Dendritic cell treated with granulocyte-macrophage colony-stimulating factor and Interleukin-4, amounts not matched to agents 40 ng/mL and 50 ng/mL, for 4 days (primary cell): ENCODE results near the gene CDK4.
"Not testable (repeated sequence)": the region's sequence is repeated elsewhere in the genome, so short reads cannot be mapped to it uniquely, and the experiment has no call there.

Experiments used
- H3K27ac Mint-ChIP-seq: one replicate; pipeline ENCODE4 v1.8.0; 2022; ENCODE audit warnings: mild to moderate bottlenecking, mixed read lengths
- H3K27me3 Mint-ChIP-seq: one replicate; pipeline ENCODE4 v1.8.0; 2022; ENCODE audit warnings: mild to moderate bottlenecking, mixed read lengths
- H3K36me3 Mint-ChIP-seq: one replicate; pipeline ENCODE4 v1.8.0; 2022; ENCODE audit warnings: low read depth, mixed read lengths
- H3K4me1 Mint-ChIP-seq: one replicate; pipeline ENCODE4 v1.8.0; 2022; ENCODE audit warnings: low read depth, mixed read lengths
- H3K4me3 Mint-ChIP-seq: one replicate; pipeline ENCODE4 v1.8.0; 2022; ENCODE audit warnings: mild to moderate bottlenecking, moderate library complexity, mixed read lengths
- H3K9me3 Mint-ChIP-seq: one replicate; pipeline ENCODE4 v1.8.0; 2022; ENCODE audit warnings: mixed read lengths
- intact Hi-C: fragments of 100-400 bp; cut with micrococcal nuclease; formaldehyde crosslinking; loops from one replicate; pipeline ENCODE4 v1.15.0; 2022

The CDK4 gene

DNA sequence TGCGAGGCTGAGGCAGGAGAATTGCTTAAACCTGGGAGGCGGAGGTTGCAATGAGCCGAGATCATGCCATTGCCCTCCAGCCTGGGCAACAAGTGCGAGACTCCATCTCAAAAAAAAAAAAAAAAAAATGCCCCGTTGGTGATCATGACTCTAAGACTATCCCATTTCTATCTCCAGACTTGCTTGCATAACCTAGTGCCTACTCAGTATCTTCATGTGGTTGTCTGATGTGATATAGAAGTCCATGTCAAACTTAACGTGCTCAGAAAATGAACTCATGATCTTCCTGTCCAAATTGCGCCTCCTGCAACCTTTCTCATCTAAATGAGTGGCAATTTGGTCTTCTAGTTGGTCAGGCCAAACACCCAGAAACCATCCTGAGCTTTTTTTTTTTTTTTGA is 25.8 kb upstream of the CDK4 start:
- Mint-ChIP-seq H3K27ac (no peak overlapping the region), H3K36me3 (peaks cover 56% of the 10 kb centered on the region), H3K4me3 (no peak overlapping the region), H3K9me3 (no peaks in the 10 kb centered on the region), H3K27me3 (no peaks in the 10 kb centered on the region), H3K4me1 (peaks cover 84% of the 10 kb centered on the region)
- intact Hi-C loops, result no loop called here

DNA sequence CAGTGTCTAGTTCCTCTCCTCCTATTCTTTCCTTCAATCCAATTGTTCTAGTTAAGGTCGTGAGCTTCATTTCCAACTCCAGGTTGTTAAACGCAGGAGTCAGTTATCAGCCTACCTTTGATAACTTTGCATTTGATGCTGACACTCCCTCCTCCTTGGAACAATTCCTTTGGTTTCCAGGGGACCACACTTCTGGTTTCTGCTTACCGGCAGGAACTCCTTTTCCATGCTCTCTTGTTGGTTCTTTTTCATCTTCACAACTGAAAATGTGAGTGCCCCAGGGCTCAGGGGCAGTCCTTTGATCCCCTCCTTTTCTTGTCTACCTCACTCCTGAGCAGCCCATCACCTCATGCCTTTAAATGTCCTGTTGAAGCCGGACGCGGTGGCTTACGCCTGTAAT is 25.3 kb upstream of the CDK4 start:
- intact Hi-C loops, result no loop called here
- H3K27ac Mint-ChIP-seq, result no peak overlapping the region
- no peaks in the 10 kb centered on the region for H3K9me3 Mint-ChIP-seq
- no peaks in the 10 kb centered on the region for H3K27me3 Mint-ChIP-seq
- H3K4me1 Mint-ChIP-seq, result peaks cover 82% of the 10 kb centered on the region
- H3K4me3 Mint-ChIP-seq, result no peak overlapping the region
- peaks cover 57% of the 10 kb centered on the region for H3K36me3 Mint-ChIP-seq

- Mint-ChIP-seq H3K4me3 (peak overlapping the region; percentile 1), H3K27me3 (no peaks in the 10 kb centered on the region), H3K27ac (peak overlapping the region; percentile 58)
Observed at GRCh38 chr12:57776247-57776587, 24.1 kb upstream of the CDK4 start.

GRCh38 chr12:57775563-57776246 is 23.6 kb upstream of the CDK4 start:
- Mint-ChIP-seq H3K4me3 (peak overlapping the region; percentile 1), H3K27me3 (no peaks in the 10 kb centered on the region), H3K9me3 (no peaks in the 10 kb centered on the region)

More at GRCh38 chr12:57776247-57776587, 24.1 kb upstream of the CDK4 start:
- intact Hi-C loops, result no loop called here
- Mint-ChIP-seq H3K4me1 (peaks cover 79% of the 10 kb centered on the region), H3K9me3 (no peaks in the 10 kb centered on the region), H3K36me3 (peaks cover 64% of the 10 kb centered on the region)

GRCh38 chr12:57775044-57775443 is 22.9 kb upstream of the CDK4 start:
- Mint-ChIP-seq H3K4me3 (no peak overlapping the region), H3K36me3 (peaks cover 66% of the 10 kb centered on the region), H3K27me3 (no peaks in the 10 kb centered on the region), H3K27ac (peak overlapping the region; percentile 58), H3K4me1 (peaks cover 81% of the 10 kb centered on the region), H3K9me3 (no peaks in the 10 kb centered on the region)
- intact Hi-C loops, result no loop called here

More at GRCh38 chr12:57775563-57776246, 23.6 kb upstream of the CDK4 start:
- H3K4me1 Mint-ChIP-seq, result peaks cover 81% of the 10 kb centered on the region
- peaks cover 66% of the 10 kb centered on the region for H3K36me3 Mint-ChIP-seq
- H3K27ac Mint-ChIP-seq, result peak overlapping the region; percentile 58
- intact Hi-C loops, result no loop called here

GRCh38 chr12:57774634-57775033 is 22.5 kb upstream of the CDK4 start:
- H3K4me3 Mint-ChIP-seq, H3K27ac Mint-ChIP-seq, H3K9me3 Mint-ChIP-seq, H3K27me3 Mint-ChIP-seq, intact Hi-C loops: not testable (repeated sequence)
- Mint-ChIP-seq H3K36me3 (peaks cover 66% of the 10 kb centered on the region), H3K4me1 (peaks cover 81% of the 10 kb centered on the region)

DNA sequence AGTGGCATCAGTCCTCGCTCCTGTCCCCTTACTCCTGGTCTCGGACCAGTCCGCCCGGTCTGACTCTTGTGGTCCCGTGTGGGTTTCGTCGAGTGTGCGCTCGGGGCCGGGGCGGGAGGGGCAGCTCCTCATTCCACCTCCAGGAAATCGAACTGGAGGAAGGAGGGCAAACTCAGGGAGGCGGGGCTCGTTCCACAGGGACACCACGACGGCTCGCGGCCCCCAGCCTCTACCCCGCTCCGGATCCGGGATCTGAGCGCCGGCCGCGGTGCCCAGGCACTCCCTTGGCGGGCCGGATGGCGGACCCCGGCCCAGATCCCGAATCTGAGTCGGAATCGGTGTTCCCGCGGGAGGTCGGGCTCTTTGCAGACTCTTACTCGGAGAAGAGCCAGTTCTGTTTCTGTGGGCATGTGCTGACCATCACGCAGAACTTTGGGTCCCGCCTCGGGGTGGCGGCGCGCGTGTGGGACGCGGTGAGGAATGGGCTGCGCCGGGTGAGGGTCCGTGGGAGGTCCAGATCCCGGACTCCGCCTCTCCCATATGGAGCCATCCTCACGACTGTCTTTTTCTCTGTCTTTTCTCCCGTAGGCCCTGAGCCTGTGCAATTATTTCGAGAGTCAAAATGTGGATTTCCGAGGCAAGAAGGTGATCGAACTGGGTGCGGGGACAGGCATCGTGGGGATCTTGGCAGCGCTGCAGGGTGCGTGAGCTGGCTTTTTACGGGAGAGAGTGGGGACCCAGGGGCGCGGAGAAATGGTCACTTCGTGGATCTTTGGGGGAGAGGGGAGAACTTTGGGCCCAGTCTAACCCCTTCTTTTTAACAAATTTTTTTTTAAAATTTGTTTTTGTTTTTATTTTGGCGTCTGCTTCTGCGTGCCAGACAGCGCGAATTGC is 20.6 kb upstream of the CDK4 start, which contains the start of gene EEF1AKMT3:
EEF1AKMT3 (plus strand) TSS at position 186 of the 894 bp plus-strand sequence; CDS start at position 297, 111 bp downstream.
- Mint-ChIP-seq H3K27me3 (peaks cover 7% of the 10 kb centered on the region), H3K4me1 (peaks cover 81% of the 10 kb centered on the region), H3K27ac (peak within 1 kb of the TSS; percentile 92), H3K9me3 (no peaks in the 10 kb centered on the region), H3K4me3 (peak within 1 kb of the TSS; percentile 92), H3K36me3 (peaks cover 68% of the 10 kb centered on the region)
- intact Hi-C loops, result loop anchor here (2.0 kb wide), 1 partner anchor 16 kb away; no protein-coding TSS in a partner anchor

GRCh38 chr12:57771873-57772428 is 19.8 kb upstream of the CDK4 start, which contains the start of gene METTL1:
TSS of gene METTL1 (minus strand) at chr12:57772105. CDS start at chr12:57772083, 22 bp downstream.
- Mint-ChIP-seq H3K9me3 (no peaks in the 10 kb centered on the region), H3K4me1 (peaks cover 81% of the 10 kb centered on the region), H3K4me3 (peak within 1 kb of the TSS; percentile 92), H3K27me3 (peaks cover 14% of the 10 kb centered on the region), H3K36me3 (peaks cover 61% of the 10 kb centered on the region), H3K27ac (peak within 1 kb of the TSS; percentile 92)
- intact Hi-C loops, result loop anchor here (2.0 kb wide), 1 partner anchor 15 kb away; no protein-coding TSS in a partner anchor

DNA sequence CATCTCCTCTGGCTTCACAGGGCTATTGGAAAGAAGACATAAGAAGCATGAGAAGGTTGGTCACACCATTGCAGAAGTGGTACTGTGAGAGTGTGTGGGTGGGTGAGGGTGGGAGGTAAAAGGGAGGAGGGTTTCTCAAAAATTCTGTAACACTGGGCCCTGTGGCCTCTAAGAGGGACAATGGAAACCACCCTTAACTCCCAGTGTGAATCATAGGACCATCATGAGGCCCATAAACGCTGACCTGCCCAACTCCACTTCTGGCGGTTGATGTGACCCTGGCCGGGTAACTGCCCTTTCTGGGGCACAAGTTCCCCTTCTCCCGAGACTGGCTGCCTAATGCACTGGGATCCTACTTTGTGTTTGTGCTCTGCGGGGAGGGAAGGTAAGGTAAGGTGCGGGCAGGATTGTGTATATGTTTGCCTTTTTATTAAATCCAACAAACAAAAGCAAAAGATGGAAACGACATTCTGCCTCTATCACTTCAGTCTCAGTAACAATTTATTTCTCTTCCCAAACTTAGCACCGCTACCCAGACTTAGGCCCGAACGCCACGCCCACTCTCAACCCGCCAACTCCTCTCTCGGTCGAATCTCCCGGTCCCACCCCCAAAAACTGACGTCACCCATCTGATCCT is 19.2 kb upstream of the CDK4 start:
- intact Hi-C loops, result no loop called here
- Mint-ChIP-seq H3K9me3 (no peaks in the 10 kb centered on the region), H3K27ac (peak overlapping the region; percentile 92), H3K4me1 (peaks cover 81% of the 10 kb centered on the region), H3K36me3 (peaks cover 55% of the 10 kb centered on the region), H3K4me3 (peak overlapping the region; percentile 92), H3K27me3 (peaks cover 20% of the 10 kb centered on the region)

DNA sequence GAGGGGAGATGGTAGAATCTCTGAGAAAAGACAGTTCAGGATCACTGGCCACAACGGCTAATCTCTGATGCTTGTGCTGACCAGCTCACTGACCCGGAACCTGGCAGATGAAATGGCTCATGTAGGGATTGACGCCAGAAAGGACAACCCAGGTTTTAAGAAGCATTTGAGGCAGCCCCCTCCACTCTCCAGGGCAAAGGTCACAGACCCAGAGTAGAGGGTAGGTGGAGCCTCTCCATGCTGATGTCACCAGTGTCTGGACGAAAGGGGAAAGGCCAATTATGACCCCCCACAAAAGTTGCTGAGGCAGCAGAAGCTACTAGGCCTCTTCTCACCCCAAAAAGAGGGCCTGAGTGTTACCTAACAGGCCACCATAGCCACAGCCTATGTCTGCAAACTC is 18.6 kb upstream of the CDK4 start:
- intact Hi-C loops, result no loop called here
- H3K27me3 Mint-ChIP-seq, result peaks cover 26% of the 10 kb centered on the region
- peaks cover 81% of the 10 kb centered on the region for H3K4me1 Mint-ChIP-seq
- no peak overlapping the region for H3K4me3 Mint-ChIP-seq
- no peaks in the 10 kb centered on the region for H3K9me3 Mint-ChIP-seq
- peak overlapping the region; percentile 92 for H3K27ac Mint-ChIP-seq
- peaks cover 49% of the 10 kb centered on the region for H3K36me3 Mint-ChIP-seq

DNA sequence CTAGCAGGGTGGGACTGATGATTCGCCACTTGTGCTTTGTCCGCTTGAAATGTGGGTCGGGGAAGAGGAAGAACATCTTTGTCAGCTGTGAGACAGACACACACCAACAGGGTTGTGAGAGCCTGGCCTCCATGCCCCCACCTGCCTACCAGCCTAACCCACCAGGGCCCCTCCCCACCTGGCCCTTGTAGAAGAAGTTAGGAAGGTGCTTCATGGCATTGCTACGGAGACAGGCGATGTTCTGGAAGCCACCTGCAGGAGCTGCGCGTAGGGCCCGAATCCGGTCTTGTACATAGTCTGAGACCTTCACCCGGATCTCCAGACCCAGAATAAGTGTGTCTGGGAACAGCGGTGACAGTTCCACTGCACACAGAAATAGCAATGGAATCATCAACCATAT is 17.5 kb upstream of the CDK4 start:
- intact Hi-C loops, result no loop called here
- no peak overlapping the region for H3K4me3 Mint-ChIP-seq
- H3K9me3 Mint-ChIP-seq, result no peaks in the 10 kb centered on the region
- no peak overlapping the region for H3K27ac Mint-ChIP-seq
- H3K36me3 Mint-ChIP-seq, result peaks cover 47% of the 10 kb centered on the region
- H3K27me3 Mint-ChIP-seq, result peaks cover 37% of the 10 kb centered on the region
- peaks cover 83% of the 10 kb centered on the region for H3K4me1 Mint-ChIP-seq

- Mint-ChIP-seq H3K9me3 (no peaks in the 10 kb centered on the region), H3K36me3 (peaks cover 44% of the 10 kb centered on the region), H3K4me3 (no peak overlapping the region), H3K4me1 (peaks cover 80% of the 10 kb centered on the region), H3K27me3 (peaks cover 54% of the 10 kb centered on the region), H3K27ac (no peak overlapping the region)
- intact Hi-C loops, result no loop called here
Observed at GRCh38 chr12:57767876-57768275, 15.8 kb upstream of the CDK4 start.

DNA sequence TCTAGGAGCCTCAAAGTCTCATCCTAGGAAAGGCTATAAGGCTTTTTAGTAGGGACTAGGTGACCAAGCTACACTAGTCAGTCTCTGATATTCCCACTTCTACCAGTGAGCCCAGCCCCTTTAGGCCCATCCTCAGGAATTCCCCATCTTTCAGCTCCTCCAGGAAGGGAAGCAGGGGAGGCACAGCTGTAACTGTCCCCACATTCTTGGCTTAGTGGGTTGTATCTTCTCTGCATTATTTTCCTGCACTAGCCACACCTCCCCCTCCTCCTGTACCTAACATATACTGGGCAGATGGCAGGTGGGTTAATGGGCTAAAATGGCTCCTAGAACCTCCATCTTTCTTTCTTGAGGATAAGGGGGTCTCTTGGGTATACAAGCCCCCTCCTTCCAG is 15.2 kb upstream of the CDK4 start:
- peaks cover 55% of the 10 kb centered on the region for H3K27me3 Mint-ChIP-seq
- H3K27ac Mint-ChIP-seq, result no peak overlapping the region
- H3K4me3 Mint-ChIP-seq, result no peak overlapping the region

More for the DNA sequence above, 15.2 kb upstream of the CDK4 start:
- H3K36me3 Mint-ChIP-seq, result peaks cover 38% of the 10 kb centered on the region
- intact Hi-C loops, result no loop called here
- peaks cover 78% of the 10 kb centered on the region for H3K4me1 Mint-ChIP-seq
- H3K9me3 Mint-ChIP-seq, result no peaks in the 10 kb centered on the region
